Activated T-helper 9 cell treated with anti-CD3 and anti-CD28 coated beads, Interleukin-2, amount 50 U/mL, for 16 hours (primary cell): ENCODE data around the gene CXCL12.

Experiments used
- DNase-seq: peaks from one replicate; pipeline ENCODE4 v3.0.0-alpha.2; 2020; ENCODE audit warnings: low read depth

CXCL12 gene

DNA sequence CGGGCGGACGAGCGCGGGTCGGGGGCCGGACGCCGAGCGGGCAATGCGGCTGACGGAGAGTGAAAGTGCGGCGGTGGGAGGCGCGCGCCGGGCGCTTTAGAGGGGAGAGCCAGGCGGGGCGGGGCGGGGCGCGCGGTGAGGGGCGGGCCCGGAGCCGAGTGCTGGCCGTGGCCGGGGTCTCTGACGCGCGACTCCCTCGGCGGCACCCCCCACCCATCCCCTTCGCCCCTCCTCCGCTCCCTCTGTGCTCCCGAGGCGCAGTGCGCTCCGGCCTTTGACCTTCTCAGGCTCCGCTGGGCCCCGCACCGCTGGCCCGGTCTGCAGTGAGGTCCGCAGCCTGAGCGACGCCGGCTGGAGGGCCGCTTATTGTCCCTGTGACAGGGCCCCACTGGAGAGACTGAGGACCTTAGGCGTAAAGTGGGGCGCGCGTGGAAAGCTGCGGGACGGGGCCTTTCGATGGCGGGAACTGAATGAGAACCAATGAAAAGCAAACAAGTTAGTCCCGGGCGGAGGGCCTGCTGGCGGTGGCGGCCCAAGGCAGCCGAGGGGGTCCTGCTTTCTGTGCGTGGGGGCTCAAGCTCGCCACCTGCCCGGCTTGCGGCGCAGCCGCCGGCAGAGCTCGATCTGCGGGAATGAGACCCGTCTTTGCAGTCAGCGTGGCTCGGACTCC is at the start of gene CXCL12:
Gene CXCL12, minus strand, starts transcription at position 72 of the 670 bp plus-strand sequence. CDS start 92 bp downstream, outside the sequence.
- no peak for DNase-seq

DNA sequence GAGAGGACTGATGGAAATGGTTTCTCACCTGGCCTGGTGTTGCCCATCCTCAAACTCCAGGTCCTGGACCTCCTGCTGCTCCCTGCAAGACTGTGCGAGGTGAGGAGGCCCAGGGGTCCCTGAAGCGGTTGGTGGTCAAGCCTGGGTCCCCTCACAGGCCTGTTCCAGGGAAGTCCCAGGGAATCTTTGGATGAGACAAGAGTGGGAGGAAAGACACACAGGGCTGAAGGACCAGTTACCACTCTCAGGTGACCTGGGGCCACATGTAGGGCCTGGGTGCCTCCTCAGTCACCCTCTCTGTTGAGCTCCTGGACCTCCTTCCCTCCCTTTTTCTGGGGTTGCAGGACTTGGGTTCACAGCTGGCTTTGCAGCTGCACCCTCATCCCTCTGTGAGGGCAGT is 42.6 kb upstream of the CXCL12 start:
- DNase-seq = no peak

DNA sequence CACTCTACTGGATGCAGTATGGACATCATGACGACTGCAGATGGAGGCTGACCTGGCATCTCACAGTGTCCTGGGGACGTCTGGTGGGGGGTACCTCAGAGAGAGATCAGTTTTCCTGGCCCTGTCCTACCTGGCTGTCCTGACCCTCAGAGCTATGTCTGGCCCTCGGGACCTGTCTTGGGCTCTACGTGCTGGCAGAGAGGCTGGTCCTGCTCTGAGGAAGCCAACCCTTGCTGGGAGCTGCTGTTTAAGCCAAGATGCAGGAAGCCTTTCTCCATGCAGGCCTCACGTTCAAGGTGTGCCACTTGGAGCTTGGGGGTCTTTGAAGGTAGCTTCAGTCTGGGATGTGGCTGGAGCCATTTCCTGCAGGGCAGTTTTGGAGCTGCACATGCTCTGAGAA is 42.1 kb upstream of the CXCL12 start:
- no peak for DNase-seq

DNA sequence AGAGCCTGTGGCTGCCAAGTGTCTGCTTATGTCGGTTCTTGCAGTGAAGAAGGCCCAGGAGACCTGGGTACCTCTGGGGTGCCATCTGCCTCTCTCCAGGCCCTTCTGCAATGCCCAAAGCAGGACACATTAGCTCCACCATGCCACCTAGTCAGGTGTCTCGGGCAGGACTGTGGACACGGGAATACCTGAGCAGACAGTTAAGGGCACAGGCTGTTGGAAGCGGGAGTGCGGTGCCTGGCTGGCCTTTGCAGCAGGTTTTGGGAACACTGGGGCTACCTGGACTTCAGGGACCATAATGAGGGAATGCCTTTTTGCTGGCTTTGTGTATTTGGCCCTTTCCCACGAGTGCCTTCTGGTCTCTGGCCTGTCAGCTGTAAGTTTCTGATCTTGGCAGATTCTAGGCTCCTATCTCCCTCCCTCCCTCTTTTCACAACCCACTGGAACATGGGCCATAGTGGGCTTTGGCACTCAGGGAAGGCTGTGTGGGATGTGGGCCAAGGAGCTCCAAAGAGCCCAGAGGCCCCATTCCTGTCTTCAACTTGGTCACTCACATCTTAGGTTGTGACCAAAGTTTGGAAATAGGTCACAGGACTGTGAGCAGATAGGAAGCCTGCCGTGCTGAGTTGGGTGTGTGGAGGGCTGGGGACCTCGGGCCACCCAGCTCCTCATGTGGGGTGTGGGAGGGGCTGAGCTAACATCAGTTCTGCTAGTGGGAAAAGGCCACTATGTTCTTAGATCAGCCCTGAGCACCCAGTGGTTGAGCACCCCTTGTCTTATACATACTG is 41.5 kb upstream of the CXCL12 start:
- no peak for DNase-seq

DNA sequence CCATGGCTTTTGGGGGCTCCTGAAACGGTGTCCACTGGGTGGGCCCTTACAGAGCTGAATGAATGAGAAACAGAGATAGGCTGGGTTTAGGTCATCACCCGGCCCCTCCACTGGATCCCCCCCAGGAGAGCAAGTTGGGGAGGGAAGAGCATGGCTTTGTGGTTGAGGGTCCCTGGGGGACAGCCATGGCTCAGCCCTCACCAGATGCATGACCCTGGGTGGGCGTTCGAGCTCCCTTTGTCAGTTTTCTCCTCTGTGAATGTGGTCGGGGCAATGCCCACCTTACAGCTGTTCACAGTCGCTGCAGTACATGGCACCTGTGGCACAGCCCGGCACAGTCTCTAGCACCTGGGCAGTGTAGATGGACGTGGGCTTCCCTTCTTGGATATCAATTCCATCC is 40.6 kb upstream of the CXCL12 start:
- DNase-seq = no peak

DNA sequence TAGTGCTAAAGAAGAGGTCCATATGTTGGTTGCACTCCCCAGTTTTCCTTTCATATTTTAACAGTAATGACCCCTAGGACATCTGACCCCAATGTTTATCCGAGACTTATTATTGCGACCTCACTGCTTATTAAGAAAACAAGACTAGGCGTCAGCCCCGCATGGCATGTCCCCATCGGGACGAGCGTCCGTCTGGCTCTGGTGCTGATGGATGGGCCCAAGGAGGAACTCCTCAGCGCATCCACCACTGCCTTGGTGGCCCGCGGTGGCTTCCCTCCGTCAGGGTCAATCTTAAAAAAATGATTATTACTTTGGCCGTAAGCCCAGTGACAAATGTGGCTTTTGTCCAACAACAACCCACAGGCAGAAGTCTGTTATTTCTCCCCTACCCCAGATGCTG is 40.1 kb upstream of the CXCL12 start:
- no peak for DNase-seq

DNA sequence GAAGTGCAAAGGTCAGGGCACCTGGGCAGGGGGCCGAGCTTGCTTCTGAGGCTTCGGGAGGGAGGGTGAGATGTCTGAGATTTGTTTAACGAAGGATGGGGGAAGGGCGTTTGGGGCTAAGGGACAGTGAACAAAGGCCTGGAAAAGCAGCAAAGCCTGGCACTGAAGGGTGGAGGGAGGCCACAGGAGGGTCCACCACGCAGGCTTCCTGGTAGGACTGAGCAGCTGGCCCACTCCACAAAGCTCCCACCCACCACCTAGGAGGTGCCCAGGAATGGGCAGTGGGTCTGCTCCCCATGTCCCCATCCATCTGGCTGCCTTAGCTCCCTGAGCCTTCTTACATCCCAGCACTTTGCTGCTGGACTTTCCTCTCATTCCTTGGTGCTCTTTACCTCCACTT is 39.4 kb upstream of the CXCL12 start:
- DNase-seq = no peak

DNA sequence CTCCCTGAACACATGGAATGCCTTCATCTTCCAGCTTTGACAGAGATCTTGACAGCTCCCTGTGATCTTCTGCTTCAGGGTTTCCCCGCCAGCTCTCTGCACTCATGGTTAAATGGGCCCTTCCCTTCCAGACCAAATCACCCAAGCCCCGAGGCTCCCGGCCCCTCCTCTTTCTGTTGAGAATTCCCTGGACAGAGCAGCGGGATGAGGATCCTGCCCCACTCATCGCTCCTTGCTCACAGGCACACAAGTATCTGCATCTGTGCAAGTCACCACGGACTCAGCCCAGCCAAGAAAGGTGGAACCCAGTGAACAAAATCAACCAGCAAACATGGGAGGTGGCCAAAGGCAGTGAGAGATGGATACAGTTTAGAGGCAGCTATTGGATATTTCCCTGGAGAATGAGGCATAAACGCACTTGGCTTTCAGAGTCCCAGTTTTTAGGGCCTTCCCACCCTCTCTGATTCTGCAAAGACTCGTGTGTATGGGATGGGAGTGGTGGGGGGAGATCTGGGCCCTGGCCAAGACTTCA is 37.7 kb upstream of the CXCL12 start:
- DNase-seq = no peak

DNA sequence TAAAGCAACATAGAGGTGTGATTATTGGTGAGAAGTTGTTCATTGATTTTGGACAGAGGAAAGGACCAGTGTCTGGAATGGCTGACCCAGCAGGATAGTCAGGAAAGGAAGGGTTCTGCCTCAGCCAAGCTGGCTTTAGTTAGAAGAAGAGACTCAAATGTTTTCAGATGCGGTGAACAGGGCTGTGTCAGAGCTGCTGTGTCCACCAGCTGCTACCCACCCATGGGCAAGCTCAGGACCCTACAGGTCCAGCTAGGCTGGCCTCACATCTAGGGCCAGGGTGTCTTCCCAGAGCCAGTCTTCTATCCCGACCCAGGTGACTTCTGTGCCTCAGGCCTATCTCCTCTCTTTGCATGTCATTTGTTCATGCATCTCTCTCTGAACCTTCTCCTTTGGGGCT is 37.3 kb upstream of the CXCL12 start:
- no peak for DNase-seq

DNA sequence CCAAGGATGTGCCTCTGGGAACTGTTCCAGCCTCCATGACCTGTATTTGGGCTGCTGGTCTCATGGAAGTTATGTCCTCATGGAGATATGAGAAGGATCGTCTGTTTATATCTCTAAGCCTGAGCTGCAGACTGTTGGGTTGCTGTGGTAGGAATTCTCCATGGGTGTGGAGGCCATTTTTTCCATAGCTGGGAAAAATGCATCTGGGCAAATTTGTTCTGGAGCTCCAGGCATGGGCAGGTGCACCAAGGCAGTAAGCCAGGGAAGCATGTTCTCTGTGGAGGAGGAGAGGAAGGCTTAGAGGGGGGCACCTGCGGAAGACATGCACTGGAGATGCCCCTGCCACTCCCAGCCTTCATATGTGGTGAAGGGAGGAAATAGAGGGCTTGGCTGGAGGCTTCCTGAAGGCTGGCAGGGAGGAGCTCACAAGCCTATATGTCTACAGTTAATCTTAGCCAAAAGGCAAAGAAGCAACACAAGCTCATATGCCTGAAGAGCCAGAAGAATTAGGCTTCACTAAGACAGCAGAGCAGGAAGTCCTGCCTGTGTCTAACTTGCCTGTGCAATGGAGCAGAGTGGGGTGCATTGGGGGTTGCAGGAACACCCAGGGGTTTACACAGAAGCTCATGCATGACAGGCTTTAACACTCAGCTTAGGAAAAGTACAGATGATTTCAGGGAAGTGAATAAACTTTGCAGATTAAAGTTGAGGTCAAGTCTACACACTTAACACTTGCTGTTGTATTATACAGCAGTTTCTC is 35.1 kb upstream of the CXCL12 start:
- no peak for DNase-seq

DNA sequence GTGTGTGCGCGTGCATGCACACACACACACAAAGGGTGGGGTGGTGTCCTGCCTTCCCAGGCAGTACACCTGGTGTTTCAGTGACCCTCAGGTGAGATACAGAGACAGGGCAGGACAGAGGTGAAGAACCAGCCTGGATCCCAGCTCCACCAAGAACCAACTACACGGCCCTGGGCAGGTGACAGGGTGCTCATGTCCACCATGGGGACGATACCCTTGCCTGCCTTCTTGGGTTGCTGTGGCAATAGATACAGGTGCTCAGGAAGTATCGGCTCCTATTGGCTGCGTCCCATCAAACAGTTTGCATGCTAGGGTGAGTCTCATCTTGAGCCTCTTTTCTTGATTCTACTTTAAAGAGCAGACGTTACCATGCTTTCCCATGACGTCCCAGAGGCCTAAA is 33.7 kb upstream of the CXCL12 start:
- no peak for DNase-seq

DNA sequence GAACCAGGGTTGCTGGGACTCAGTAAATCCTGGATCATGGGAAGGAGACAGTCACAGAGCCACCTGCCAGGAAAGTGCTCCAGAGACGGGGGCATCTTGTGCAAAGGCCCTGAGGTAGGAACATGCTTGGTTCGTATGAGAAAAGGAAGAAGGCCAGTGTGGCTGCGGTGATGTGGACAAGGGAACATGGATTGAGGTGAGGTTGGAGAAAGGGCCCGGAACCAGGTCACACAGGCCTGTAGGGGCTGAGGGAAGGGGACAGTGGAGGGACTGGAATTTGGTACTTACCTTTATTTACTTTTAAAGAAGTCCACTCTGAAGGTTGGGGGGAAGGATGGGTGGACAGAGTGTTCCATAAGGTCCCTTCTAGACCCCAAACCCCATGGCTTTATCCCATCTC is 32.9 kb upstream of the CXCL12 start:
- no peak for DNase-seq

DNA sequence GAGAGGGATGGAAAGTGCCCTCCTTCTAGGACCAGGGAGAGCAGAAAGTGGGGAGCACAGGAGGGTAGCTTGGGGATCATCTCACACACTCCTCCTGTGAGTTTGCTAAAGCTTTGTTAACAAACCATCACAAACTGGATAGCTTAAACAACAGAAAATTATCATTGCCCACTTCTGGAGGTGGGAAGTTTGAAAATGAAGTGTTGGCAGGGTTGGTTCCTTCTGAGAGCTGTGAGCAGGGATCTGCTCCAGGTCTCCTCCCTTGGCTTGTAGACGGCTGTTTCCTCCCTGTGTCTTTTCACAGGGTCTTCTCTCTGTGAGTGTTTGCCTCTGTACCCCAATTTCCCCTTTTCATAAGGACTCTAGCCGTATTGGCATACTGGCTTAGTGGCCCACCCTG is 32.0 kb upstream of the CXCL12 start:
- DNase-seq = no peak

DNA sequence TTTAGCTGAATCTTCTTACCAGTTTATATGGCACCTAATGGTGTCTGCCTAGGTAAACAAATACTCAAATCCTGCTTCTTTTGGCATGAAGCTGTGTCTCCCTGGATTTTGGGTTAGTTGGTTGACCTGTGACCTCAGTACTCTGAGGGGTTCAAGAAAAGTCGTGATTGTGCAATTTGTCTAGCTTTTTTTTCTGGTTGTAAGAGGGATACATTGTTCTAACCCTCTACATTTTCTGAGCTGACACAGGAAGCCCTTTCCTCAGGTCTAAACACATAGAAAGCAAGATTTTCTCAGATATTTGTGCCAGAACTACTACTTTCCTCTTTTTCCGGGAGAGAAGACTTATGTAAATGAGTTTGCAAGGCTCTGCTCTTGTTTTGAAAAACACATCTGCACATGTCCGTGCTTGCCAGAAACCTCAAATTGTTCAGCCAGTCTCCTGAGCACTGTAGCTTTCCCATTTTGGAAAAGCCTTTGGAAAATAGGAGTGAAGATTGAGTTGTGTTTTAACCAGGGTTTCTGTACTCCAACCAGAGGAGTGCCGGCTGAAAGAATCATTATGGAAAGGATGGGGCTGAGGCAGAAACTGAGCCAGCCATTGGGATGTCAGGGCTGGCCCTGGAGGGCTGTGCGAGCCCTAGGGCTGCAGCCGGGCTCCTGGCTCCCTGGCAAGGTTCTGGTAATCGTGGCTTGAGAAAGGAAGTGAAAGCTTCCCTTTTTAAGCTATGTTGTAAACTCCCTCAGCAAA is 31.3 kb upstream of the CXCL12 start:
- DNase-seq = no peak

DNA sequence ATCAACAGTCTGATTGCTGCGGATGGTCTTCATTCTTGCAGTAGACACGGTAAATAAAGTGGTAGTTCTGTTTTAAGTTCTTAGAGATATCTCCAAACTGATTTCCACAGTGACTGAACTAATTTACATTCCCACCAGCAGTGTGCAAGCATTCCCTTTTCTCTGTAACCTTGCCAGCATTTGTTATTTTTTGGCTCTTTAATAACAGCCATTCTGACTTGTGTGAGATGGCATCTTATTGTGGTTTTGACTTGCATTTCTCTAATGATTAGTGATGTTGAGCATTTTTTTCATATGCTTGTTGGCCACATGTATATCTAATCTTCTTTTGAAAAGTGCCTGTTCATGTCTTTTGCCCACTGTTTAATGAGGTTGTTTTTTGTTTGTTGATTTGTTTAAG is 30.2 kb upstream of the CXCL12 start:
- DNase-seq = no peak

DNA sequence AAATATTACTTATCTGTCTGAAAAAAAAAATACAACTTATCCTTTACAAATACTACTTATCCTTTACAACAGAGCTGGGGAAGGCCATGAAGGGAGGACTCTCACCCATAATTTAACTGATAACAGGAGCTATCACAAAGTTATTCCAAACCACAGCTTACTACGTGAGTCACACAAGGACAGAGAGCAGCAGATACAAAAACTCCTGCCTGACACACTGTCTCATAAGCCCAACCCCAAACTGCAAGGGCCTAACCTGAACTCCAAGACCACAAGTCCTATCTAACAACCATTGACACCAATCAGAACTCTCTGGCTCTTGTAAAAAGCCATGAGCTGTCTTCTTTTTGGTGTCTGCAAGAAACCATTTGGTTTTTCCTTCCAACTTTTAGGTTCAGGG is 28.5 kb upstream of the CXCL12 start:
- no peak for DNase-seq

DNA sequence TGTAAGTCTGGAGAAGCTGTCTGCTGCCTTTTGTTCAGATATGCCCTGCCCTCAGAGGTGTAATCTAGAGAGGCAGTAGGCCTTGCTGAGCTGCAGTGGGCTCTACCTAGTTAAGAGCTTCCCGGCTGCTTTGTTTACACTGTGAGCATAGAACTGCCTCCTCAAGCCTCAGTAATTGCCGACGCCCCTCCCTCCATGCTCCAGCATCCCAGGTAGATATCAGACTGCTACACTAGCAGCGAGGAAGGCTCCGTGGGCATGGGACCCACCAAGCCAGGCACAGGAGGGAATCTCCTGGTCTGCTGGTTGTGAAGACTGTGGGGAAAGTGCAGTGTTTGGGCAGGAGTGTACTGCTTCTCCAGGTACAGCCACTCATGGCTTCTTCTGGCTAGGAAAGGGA is 26.4 kb upstream of the CXCL12 start:
- no peak for DNase-seq

DNA sequence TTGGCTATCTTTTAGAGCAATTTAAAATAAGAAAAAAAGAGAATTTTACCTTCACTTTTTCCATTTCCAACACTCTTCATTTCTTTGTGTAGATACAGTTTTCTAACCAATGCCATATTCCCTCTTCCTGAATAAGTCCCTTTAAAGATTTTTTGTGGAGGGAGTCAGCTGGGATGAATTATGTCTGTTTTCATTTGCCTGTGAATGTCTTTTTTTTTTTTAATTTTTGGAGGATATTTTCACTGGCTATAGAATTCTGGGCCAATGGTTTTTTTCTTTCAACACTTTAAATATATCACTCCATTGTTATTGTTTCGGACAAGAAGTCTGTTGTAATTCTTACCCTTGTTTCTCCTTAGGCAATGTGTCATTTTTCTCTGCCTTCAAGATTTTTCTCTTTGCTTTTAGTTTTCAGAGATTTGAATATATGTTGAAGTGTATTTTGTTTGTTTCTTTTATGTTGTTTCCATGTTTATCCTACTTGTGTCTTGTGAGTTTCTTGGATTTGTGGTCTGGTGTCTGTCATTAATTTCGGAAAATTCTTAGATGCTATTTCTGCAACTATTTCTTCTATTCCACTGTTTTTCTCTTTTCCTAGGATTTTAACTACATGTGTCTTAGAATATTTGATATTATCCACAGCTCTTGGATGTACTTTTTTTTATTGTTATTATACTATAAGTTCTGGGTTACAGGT is 20.0 kb upstream of the CXCL12 start:
- DNase-seq = no peak

DNA sequence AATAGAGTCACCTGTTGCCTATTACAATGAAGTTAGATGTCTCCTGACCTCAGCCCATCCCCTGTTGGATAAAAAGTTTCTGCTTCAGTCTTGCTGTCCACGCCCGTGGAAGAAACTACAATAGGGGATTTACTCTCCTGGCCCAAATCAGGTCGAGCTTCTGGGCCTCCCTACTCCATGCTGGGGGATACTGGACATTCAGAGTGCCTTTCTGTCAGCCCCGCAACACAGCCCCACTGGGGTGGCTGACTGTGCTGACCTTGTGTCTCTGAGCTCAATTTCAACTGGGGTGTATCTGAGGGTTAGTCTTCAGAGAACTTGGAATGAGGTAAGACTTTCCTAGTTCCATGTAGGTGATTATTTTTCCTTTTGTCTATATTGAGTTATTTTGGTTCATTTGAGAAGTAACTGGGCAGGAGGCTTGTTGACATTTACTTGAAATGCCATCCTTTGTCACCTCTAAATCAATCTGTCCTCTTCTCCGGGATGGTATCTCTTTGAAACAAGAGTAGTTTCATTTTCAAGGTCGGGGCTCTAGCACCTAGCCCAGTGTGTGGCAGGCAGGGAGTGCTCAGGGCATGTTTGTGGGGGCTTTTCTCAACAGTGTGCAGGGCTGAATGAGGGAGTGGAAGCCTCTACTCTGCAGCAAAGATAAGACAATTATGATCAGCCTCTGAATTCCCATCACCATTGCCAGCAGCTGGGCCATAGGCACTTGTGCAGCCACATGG is 17.7 kb upstream of the CXCL12 start:
- no peak for DNase-seq

DNA sequence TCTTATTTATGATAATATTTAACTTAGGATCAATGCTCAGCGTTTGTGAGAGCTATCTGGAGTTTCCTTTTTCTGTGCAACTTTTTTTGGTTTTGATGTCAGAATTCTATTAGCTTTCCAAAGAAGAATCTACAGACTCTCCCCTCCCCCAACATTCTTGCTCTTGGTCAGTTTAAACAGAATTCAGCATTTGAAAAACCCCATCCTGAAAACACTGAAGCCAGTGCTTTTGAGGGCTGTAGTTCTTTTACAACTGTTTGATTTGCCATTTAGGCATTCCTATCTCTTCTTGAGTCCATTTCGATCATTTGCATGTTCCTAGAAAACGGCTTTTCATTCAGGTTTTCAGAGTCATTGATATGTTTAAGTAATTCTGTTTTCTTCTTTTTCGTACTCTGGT is 15.6 kb upstream of the CXCL12 start:
- no peak for DNase-seq
